ENCODE results near the gene USP5. TPM values are rescaled to one million over a fixed set of nuclear protein-coding genes. Genes with fewer than 3 reads are reported as not detected.
"Not testable (repeated sequence)": the region's sequence is repeated elsewhere in the genome, so short reads cannot be mapped to it uniquely, and the experiment has no call there.

USP5 gene
- total RNA-seq, 1 donor from 2014 or later, result 77.5 TPM

GRCh38 chr12:6883252-6883651 lies 31.3 kb downstream of the USP5 start:
- FAIRE-seq (no peak), DNase-seq (ENCODE audit: low spot score in 2 of 2) (no peak)

GRCh38 chr12:6883683-6884082 lies 31.7 kb downstream of the USP5 start:
- no peak for FAIRE-seq
- DNase-seq (ENCODE audit: low spot score in 2 of 2), result no peak

DNA sequence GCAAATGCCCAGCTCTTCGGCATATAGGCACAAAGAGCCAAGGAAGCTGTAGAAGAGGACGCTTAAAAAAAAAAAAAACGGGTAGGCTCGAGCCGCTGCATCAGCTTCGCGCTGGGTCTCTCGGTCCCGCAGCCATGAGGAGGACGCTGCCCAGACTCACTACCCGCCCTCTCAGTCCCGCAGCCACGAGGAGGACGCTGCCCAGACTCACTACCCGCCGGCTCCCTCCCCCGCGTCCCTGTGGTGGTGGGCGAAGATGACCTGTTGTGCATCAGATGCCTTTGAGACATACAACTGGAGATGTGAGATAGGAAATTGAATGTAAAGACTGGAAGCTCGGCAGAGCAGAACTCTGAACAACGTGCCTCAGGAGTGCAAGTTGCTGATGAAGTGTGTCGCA lies 32.6 kb downstream of the USP5 start:
- DNase-seq (ENCODE audit: low spot score in 2 of 2), result no peak
- no peak for FAIRE-seq

DNA sequence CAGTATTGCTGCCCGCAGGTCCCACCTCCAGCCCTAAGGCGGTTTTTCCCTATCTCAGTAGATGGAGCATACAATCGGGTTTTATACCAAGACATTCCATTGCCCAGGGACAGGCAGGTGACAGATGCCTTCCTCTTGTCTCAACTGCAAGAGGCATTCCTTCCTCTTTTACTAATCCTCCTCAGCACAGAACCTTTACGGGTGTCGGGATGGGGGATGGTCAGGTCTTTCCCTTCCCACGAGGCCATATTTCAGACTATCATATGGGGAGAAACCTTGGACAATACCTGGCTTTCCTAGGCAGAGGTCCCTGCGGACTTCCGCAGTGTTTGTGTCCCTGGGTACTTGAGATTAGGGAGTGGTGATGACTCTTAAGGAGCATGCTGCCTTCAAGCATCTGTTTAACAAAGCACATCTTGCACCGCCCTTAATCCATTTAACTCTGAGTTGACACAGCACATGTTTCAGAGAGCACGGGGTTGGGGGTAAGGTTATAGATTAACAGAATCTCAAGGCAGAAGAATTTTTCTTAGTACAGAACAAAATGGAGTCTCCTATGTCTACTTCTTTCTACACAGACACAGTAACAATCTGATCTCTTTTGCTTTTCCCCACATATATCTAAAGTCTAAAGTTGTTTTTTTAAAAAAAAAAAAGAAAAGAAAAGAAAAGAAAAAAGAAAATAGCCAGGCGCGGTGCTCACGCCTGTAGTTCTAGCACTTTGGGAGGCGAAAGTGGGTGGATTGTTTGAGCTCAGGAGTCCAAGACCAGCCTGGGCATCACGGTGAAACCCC lies 34.5 kb downstream of the USP5 start:
- FAIRE-seq; DNase-seq (ENCODE audit: low spot score in 2 of 2): not testable (repeated sequence)

DNA sequence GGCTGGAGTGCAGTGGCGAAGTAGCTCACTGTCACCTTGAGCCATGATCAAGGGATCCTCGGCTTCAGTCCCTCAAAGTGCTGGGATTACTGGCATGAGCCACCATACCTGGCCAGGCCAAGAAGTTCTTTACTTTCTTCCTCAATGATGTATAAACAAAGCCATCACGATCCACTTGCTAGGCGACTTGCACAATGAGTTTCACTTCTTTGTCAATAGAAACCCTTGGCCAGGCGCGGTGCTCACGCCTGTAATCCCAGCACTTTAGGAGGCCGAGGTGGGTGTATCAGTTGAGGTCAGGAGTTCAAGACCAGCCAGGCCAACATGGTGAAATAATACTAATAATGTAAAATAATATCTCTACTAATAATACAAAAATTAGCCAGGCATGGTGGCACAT lies 35.5 kb downstream of the USP5 start:
- DNase-seq (ENCODE audit: low spot score in 2 of 2), result no peak
- no peak for FAIRE-seq

DNA sequence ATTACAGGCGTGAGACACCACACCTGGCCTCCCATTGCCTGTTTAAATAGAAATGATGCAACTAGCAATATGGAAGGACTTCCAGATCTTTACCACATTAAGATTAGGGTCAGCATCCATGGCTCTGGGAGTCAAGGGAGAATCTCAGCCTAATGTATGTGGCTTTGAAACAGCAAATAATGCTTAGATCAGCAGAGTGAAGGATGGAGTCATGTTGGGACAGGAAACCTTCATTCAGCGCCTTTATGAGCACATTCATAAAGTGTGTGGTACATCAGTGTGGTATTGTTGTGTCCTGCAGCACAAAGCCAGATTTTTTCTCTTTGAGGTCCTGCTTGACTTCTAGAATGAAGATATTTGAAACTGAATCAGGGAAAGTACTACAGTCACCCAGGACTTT lies 36.4 kb downstream of the USP5 start:
- DNase-seq (ENCODE audit: low spot score in 2 of 2) (no peak), FAIRE-seq (no peak)

DNA sequence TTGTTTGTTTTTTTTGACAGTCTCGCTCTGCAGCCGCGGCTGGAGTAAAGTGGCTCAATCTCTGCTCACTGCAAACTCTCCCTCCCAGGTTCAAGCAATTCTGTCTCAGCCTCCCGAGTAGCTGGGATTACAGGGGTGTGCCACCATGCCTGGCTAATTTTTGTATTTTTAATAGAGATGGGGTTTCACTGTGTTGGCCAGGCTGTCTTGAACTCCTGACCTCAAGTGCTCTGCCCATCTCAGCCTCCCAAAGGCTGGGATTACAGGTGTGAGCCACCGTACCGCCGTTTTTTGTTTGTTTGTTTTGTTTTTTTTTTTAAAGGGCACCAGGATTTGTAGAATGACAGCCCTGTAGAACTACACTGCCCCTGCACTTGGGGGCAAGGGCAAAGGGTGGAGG lies 36.8 kb downstream of the USP5 start:
- not testable (repeated sequence) for DNase-seq (ENCODE audit: low spot score in 2 of 2); FAIRE-seq

DNA sequence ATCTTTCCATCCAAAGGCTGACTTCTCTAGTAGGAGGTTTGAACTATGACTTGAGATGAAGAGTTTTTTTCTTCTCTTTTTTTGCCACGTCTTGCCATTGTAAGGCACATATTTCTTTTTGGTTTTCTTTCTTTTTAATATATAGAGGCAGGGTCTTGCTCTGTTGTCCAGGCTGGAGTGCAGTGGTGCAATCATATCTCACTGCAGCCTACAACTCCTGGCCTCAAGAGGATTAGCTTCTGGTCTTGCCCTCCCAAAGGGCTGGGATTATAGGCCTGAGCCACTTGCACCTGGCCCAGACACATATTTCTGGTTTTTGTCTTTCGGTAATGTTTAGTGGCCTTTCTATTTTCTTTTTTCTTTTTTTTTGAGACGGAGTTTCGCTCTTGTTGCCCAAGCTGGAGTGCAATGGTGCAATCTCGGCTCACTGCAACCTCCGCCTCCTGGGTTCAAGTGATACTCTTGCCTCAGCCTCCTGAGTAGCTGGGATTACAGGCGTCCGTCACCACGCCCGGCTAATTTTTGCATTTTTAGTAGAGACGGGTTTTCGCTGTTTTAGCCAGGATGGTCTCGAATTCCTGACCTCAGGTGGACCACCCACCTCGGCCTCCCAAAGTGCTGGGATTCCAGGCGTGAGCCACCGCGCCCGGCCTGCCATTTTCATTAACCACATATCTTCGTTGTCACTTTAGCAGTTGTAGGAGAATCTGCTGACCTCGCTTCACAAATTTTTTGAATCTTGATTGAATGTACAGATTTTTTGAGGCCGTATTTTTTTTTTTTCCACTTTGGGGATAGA lies 38.0 kb downstream of the USP5 start:
- not testable (repeated sequence) for DNase-seq (ENCODE audit: low spot score in 2 of 2); FAIRE-seq

DNA sequence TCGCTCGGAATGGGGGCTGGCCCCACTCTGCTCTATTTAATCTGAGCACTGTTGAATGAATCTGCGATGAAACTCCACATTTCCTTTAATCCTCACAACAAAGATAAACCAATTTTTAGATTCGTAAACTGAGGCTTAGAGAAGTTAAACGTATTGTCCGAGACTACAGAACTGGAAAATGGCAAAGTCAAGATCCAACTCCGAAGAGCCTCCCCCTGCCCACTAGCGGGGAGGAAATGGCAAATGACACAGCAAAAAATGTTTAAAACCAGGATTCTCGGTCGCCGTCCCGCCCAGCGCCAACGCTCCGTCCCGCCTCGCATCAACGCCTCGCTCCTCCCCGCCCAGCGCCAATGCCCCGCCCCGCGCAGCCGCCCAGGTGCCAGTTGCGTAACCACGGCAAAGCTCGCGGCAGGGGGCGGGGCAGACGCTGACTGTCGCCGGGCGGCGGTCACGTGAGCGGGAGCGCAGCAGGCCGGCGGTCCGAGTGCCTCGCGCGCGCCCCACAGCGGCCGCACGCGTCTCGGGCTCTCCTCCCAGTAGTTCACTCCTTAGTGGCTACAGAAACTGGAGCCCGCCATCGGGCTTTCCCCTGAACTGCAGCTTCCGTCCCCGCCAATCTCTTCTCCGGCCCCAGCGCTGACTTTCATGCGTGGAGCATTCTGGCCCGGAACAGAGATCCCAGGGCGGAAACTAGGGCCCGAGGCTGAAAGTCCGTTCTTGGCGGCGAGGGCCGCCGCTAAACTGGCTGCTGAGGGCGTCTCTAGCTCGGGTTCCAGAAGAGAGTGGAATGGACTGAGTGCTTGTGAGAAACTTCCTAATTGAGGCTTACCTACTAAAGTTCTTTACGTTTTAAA lies 39.1 kb downstream of the USP5 start:
- peak; percentile 96 for DNase-seq (ENCODE audit: low spot score in 2 of 2)
- FAIRE-seq, result no peak

- DNase-seq (ENCODE audit: low spot score in 2 of 2) (no peak), FAIRE-seq (no peak)
Measured at GRCh38 chr12:6891646-6892001, 39.7 kb downstream of the USP5 start.

GRCh38 chr12:6892683-6893082 lies 40.7 kb downstream of the USP5 start:
- not testable (repeated sequence) for DNase-seq (ENCODE audit: low spot score in 2 of 2); FAIRE-seq

DNA sequence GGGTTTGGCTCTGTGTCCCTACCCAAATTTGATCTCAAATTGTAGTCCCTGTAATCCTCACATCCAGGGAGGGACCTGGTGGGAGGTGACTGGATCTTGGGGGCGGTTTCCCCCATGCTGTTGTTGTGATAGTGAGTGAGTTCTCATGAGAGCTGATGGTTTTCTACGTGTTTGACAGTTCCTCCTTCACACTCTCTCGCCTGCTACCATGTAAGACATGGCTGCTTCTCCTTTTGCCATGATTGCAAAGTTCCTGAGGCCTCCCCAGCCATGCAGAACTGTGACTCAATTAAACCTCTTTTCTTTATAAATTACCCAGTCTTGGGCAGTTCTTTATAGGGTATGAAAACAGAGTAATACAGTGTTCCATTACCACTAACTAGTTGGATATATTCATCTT lies 42.4 kb downstream of the USP5 start:
- DNase-seq (ENCODE audit: low spot score in 2 of 2) (no peak), FAIRE-seq (no peak)

DNA sequence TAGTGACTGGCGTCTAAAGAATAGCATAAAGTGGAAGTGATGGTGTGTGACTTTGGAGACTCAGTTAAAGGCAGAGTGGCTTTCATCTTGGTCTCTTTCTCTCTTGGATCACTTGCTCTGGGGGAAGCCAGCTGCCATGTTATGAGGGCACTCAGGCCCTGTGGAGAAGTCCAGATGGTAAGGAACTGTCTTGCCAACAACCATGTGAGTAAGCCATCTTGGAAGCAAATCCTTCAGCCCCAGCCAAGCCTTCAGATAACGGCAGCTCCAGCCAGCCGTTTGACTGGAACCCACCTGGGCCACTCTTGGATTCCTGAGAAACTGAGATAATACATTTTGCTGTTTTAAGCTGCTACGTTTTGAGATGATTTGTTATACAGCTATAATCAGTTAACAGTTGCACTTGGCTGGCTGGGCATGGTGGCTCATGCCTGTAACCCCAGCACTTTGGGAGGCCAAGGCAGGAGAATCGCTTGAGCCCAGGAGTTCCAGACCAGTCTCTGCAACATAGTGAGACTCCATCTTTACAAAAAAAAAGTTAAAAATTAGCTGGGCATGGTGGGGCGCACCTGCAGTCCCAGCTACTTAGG lies 45.0 kb downstream of the USP5 start:
- FAIRE-seq, result no peak
- DNase-seq (ENCODE audit: low spot score in 2 of 2), result no peak

DNA sequence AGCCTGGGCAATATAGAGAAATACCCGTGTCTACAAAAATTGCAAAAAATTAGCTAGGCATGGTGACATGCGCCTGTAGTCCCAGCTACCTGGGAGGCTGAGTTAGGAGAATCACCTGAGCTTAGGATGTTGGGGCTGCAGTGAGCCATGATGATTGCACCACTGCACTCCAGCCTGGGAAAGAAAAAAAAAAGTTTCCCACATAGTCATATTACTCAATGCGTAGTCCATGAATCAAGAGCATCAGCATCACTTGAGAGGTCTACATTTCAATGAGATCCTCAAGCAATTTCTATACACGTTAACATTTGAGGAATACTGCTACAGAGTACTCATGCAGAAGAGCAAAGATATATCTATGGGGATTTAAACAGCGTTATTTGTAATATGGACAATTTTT lies 47.5 kb downstream of the USP5 start:
- FAIRE-seq, result no peak

DNA sequence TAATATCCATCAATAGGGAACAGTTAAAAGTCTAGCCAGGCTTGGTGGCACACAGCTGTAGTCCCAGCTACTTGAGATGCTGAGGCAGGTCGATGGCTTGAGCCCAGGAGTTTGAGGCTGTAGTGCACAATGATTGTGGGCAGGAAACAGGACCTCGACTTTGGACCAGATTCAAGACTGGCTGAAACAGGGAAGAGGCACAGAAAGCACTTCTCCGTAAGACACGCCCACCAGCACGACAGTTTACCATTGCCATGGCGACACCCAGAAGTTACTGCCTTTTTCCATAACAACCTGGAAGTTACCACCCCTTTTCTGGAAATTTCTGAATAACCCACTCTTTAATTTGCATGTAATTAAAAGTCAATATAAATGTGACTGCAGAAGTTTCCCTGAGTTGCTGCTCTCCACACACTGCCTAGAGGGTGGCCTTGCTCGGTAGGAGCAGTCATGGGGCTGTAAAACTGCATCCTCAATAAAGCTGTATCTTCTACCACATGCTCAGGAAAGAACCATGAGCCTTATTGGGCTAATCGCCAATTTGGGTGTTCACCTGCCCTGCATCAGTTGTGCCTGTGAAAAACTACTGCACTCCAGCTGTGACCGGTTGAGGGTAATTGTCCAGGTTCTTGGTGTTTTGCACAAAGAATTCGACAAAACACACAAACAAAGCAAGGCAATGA lies 48.0 kb downstream of the USP5 start:
- DNase-seq (ENCODE audit: low spot score in 2 of 2), result no peak
- FAIRE-seq, result no peak

More for the DNA sequence above, 47.5 kb downstream of the USP5 start:
- DNase-seq (ENCODE audit: low spot score in 2 of 2), result no peak

- DNase-seq (ENCODE audit: low spot score in 2 of 2), result no peak
- no peak for FAIRE-seq
Measured at GRCh38 chr12:6902448-6902847, 50.5 kb downstream of the USP5 start.

DNA sequence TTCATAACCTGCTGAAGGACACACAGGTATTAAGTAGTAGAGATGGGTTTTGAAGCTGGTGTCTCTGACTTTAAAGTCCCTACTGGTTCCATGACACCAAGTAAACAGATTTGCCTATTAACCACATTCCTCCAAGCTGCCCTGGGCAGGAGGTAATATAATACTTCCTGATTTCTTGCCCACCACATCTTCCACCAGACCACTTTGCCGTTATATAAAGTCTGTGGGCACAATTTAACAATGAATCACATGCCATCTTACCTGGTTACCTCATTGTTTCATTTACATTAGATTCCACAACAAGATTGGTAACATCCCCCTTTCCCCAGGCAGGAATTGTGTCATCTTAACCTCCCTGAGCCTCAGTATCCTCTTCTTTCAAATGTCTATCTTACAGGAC lies 51.8 kb downstream of the USP5 start:
- DNase-seq (ENCODE audit: low spot score in 2 of 2), result no peak

DNA sequence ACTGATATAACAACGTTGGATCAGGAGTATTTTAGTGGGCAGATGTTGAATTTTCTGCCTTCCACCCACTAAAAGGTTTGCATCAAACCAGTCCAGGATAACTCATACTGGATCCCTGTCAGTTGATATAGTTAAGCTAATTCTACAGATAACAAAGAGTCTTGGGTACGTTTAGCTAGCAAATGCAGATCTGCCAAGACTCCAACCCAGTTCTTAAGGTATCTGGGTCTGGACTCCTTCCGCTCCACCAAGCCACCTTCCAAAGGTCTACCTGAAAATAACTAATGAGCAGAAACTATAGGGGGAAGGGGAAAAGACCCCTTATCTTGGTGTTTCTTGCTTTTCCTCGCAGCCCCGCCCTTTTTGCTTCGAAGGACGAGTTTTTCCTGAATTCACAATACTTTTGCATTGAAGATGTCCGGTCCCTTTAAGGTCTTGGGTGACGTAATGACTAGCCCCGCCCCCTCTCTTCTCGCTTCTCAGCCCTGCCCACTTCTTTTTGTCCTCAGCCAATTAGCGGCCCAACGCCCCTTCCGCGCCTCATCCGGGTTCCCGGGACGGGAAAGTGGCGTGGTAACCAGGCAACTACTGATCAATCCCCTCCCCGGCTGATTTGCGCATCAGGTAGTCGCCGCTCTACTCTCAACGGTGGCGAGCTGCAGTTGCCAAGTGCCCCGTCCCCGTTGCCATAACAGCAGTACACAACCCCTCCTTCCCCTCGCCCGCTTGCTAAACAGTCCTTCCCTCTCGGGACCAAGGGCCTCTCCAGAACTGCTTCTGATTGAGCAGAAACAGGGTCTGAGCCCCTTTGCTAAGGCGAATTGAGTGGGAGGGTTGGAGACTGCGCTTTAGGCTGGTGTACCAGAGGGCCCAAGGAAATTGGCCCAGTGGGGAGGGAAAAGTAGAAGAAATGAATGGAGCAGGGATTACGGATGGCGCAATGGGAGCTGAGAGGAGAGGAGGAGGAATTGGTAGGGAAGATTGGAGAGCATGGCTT lies 52.6 kb downstream of the USP5 start, which contains the start of gene LRRC23:
Gene LRRC23 (plus strand): TSS at position 543 of the 997 bp plus-strand sequence. CDS start 812 bp downstream, outside the sequence.
- peak; percentile 47 for FAIRE-seq
- peak; percentile 87 to 89 for DNase-seq (ENCODE audit: low spot score in 2 of 2)

More for the DNA sequence above, 51.8 kb downstream of the USP5 start:
- no peak for FAIRE-seq
